Calu3 (cell line): ENCODE results near the gene FOXM1. TPM values are rescaled to one million over a fixed set of nuclear protein-coding genes. Genes with fewer than 3 reads are reported as not detected.

Experiments
- BruUV-seq: library from RNA; stranded (reverse); fragments of 400-500 nt; replicated peaks from 2 replicates; lab custom pipeline; 2021; lab: Mats Ljungman, UMichigan
- CTCF ChIA-PET: fragments of 300-600 bp; sonication (Branson Sonifier 250); formaldehyde crosslinking; loops from one replicate; lab custom pipeline; 2022; ENCODE audit warnings: antibody characterized with exemption; lab: Charles Lee
- DNase-seq: peaks from one replicate; pipeline ENCODE4 v3.0.0; 2022
- H3K27ac Mint-ChIP-seq: one replicate; pipeline ENCODE4 v1.8.0; 2022; ENCODE audit warnings: mixed read lengths; ENCODE audit not compliant: unreplicated experiment
- H3K27me3 Mint-ChIP-seq: one replicate; pipeline ENCODE4 v1.8.0; 2022; ENCODE audit warnings: mixed read lengths; ENCODE audit not compliant: unreplicated experiment
- H3K36me3 Mint-ChIP-seq: one replicate; pipeline ENCODE4 v1.8.0; 2022; ENCODE audit warnings: mild to moderate bottlenecking, moderate library complexity, mixed read lengths; ENCODE audit not compliant: insufficient read depth, unreplicated experiment
- H3K4me1 Mint-ChIP-seq: one replicate; pipeline ENCODE4 v1.8.0; 2022; ENCODE audit warnings: mild to moderate bottlenecking, low read depth, mixed read lengths; ENCODE audit not compliant: unreplicated experiment
- H3K4me3 Mint-ChIP-seq: one replicate; pipeline ENCODE4 v1.8.0; 2022; ENCODE audit warnings: mild to moderate bottlenecking, low read depth, moderate library complexity, mixed read lengths; ENCODE audit not compliant: unreplicated experiment
- H3K9me3 Mint-ChIP-seq: one replicate; pipeline ENCODE4 v1.8.0; 2022; ENCODE audit warnings: low read depth, mixed read lengths; ENCODE audit not compliant: unreplicated experiment
- CTCF ChIP-seq: fragments of 200-600 bp; IDR thresholded peaks from one replicate; pipeline ENCODE4 v1.8.0; 2022; ENCODE audit warnings: antibody characterized with exemption; ENCODE audit not compliant: unreplicated experiment
- intact Hi-C: fragments of 100-400 bp; cut with micrococcal nuclease; formaldehyde crosslinking; loops from one replicate; pipeline ENCODE4 v1.10.0; 2022; ENCODE audit not compliant: unreplicated experiment
- total RNA-seq: library from RNA; stranded (reverse); gene quantifications from 2 replicates; pipeline ENCODE4 v1.2.3, GENCODE V29; 2022

Gene FOXM1
- total RNA-seq, 1 experiment from 2014 or later = 103 TPM

- intact Hi-C loops = no loop called here
- Mint-ChIP-seq H3K4me1 (no peaks in the 10 kb centered on the region), H3K27me3 (no peaks in the 10 kb centered on the region), H3K27ac (no peak overlapping the region), H3K36me3 (no peaks in the 10 kb centered on the region), H3K9me3 (no peaks in the 10 kb centered on the region), H3K4me3 (no peak overlapping the region)
- DNase-seq = no peak
- no peak for TF ChIP-seq CTCF
- BruUV-seq = no TSS peak
- CTCF ChIA-PET = no interaction called here
Observed at GRCh38 chr12:2829275-2829674, 47.7 kb downstream of the FOXM1 start.

GRCh38 chr12:2826721-2827515, 50.1 kb downstream of the FOXM1 start:
- Mint-ChIP-seq H3K27ac (no peak overlapping the region), H3K4me1 (no peaks in the 10 kb centered on the region), H3K9me3 (no peaks in the 10 kb centered on the region), H3K4me3 (no peak overlapping the region), H3K36me3 (peaks cover 7% of the 10 kb centered on the region), H3K27me3 (no peaks in the 10 kb centered on the region)
- intact Hi-C loops = no loop called here
- CTCF ChIA-PET = interaction anchor here (0.7 kb wide), 1 partner anchor 29 kb away, joined by 3 read pairs; no protein-coding TSS in a partner anchor
- no peak for DNase-seq
- TF ChIP-seq CTCF = no peak
- BruUV-seq = no TSS peak

GRCh38 chr12:2826036-2826435, 50.9 kb downstream of the FOXM1 start:
- H3K9me3 Mint-ChIP-seq = no peaks in the 10 kb centered on the region
- H3K36me3 Mint-ChIP-seq = peaks cover 7% of the 10 kb centered on the region
- H3K4me1 Mint-ChIP-seq = no peaks in the 10 kb centered on the region
- H3K27ac Mint-ChIP-seq = no peak overlapping the region
- no peak for TF ChIP-seq CTCF
- no TSS peak for BruUV-seq
- no peaks in the 10 kb centered on the region for H3K27me3 Mint-ChIP-seq
- CTCF ChIA-PET = interaction anchor here (0.6 kb wide), 1 partner anchor 59 kb away, joined by 3 read pairs; no protein-coding TSS in a partner anchor
- no peak overlapping the region for H3K4me3 Mint-ChIP-seq
- intact Hi-C loops = no loop called here
- no peak for DNase-seq

- Mint-ChIP-seq H3K27ac (no peak overlapping the region), H3K9me3 (no peaks in the 10 kb centered on the region), H3K27me3 (no peaks in the 10 kb centered on the region), H3K4me3 (no peak overlapping the region), H3K4me1 (no peaks in the 10 kb centered on the region), H3K36me3 (peaks cover 7% of the 10 kb centered on the region)
- DNase-seq = no peak
- no TSS peak for BruUV-seq
- CTCF ChIA-PET = no interaction called here
- TF ChIP-seq CTCF = no peak
- intact Hi-C loops = no loop called here
Observed at GRCh38 chr12:2825132-2825531, 51.8 kb downstream of the FOXM1 start.
